Endothelial cell of umbilical vein (primary cell): ENCODE measurements around the gene AKT2.

ENCODE experiments used
- EZH2 ChIP-seq: IDR thresholded peaks from 2 replicates; pipeline ENCODE4 v1.6.1; 2012; ENCODE audit warnings: borderline replicate concordance, low read depth, mild to moderate bottlenecking, moderate library complexity, low read length, inconsistent platforms; ENCODE audit not compliant: severe bottlenecking
- FOS ChIP-seq: IDR thresholded peaks from 2 replicates; pipeline ENCODE4 v1.6.1; 2011; ENCODE audit warnings: mild to moderate bottlenecking, low read length, moderate library complexity, borderline replicate concordance; ENCODE audit not compliant: insufficient read depth
- GATA2 ChIP-seq: IDR thresholded peaks from 2 replicates; pipeline ENCODE4 v1.7.0; 2011; ENCODE audit warnings: low read depth, mild to moderate bottlenecking, moderate library complexity, mixed read lengths, low read length; ENCODE audit not compliant: insufficient read length, insufficient read depth
- JUN ChIP-seq: IDR thresholded peaks from 2 replicates; pipeline ENCODE4 v1.6.1; 2011; ENCODE audit warnings: borderline replicate concordance, low read depth; ENCODE audit not compliant: insufficient read length, insufficient read depth
- MYC ChIP-seq: IDR thresholded peaks from one replicate; pipeline ENCODE4 v1.6.1; 2011; ENCODE audit warnings: mild to moderate bottlenecking, low read depth, low read length
- POLR2A ChIP-seq: IDR thresholded peaks from 2 replicates; pipeline ENCODE4 v1.6.1; 2012; ENCODE audit warnings: low read depth, mild to moderate bottlenecking, control low read depth, low read length
- POLR2AphosphoS5 ChIP-seq: IDR thresholded peaks from 2 replicates; pipeline ENCODE4 v1.6.1; 2012; ENCODE audit warnings: low read depth, mild to moderate bottlenecking, control low read depth, low read length, moderate library complexity; ENCODE audit not compliant: insufficient read depth
- TF ChIP-seq, protein P1 (sequence below), 2 donors: IDR thresholded peaks; 1 replicate in 1 of 2; 2 replicates in 1 of 2; pipeline ENCODE4 v1.5.1; 2011; ENCODE audit warnings: low read length in 2 of 2, mild to moderate bottlenecking in 2 of 2, moderate library complexity in 2 of 2, control low read depth in 1 of 2, inconsistent platforms in 1 of 2, low read depth in 1 of 2; ENCODE audit not compliant: insufficient read depth in 1 of 2; ENCODE audit errors: extremely low read depth in 1 of 2
- TF ChIP-seq, protein P2 (sequence below): IDR thresholded peaks from 2 replicates; pipeline ENCODE4 v1.6.1; 2011; ENCODE audit not compliant: insufficient read depth, insufficient read length

DNA sequence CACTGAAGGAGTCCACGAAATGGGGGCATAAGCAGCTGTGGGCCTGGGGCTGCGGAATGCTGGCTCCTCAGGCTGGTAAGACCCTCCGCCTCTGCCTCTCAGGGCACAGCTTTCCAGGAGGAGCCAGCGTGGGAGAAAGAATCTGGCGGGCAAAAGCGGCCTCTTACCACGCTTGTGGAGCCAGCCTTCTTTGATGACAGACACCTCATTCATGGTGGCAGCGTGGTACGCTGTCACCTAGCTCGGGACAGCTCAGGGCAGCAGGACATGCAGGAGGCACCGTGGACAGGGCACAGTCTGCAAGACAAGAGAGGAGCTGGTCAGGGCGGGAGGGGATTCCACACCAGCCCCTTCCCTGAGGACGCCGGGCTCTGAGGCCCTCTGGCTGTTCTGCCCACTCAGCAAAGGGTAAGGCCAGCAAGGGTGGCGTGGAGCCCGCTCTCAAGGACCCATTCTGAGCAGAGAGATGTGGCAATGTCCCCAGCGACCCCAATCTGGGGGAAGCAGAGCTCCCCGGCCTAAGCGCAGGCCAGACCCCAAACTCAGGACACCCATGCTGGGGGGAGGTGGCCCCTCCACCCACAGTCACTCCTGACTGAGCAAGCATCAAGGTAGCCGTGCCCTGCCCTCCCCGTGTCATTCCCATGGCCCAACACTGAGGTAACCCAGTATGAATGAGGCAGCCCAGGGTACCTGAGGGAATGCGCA is 19.9 kb downstream of the AKT2 start:
- TF ChIP-seq JUN (no peak), POLR2A (no peak), EZH2 (no peak), MYC (no peak), FOS (no peak), POLR2AphosphoS5 (no peak), GATA2 (no peak)
- TF ChIP-seq, protein P1, sequence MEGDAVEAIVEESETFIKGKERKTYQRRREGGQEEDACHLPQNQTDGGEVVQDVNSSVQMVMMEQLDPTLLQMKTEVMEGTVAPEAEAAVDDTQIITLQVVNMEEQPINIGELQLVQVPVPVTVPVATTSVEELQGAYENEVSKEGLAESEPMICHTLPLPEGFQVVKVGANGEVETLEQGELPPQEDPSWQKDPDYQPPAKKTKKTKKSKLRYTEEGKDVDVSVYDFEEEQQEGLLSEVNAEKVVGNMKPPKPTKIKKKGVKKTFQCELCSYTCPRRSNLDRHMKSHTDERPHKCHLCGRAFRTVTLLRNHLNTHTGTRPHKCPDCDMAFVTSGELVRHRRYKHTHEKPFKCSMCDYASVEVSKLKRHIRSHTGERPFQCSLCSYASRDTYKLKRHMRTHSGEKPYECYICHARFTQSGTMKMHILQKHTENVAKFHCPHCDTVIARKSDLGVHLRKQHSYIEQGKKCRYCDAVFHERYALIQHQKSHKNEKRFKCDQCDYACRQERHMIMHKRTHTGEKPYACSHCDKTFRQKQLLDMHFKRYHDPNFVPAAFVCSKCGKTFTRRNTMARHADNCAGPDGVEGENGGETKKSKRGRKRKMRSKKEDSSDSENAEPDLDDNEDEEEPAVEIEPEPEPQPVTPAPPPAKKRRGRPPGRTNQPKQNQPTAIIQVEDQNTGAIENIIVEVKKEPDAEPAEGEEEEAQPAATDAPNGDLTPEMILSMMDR (IDR thresholded peaks at IDR 0.05; ENCODE audit: extremely low read depth in 1 of 2, insufficient read depth in 1 of 2, low read depth in 1 of 2, low read length in 2 of 2): no peak
- TF ChIP-seq, protein P2, sequence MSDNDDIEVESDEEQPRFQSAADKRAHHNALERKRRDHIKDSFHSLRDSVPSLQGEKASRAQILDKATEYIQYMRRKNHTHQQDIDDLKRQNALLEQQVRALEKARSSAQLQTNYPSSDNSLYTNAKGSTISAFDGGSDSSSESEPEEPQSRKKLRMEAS: no peak
